GM12891 (cell line): Measurements from ENCODE around the gene CXCL12. TPM values are rescaled to one million over a fixed set of nuclear protein-coding genes. Genes with fewer than 3 reads are reported as not detected.

Experiments
- DNase-seq: peaks from one replicate; pipeline ENCODE4 v3.0.0; 2011; ENCODE audit warnings: low spot score; ENCODE audit not compliant: insufficient read length
- FAIRE-seq: peaks from 2 replicates; lab custom pipeline; 2011; peaks lifted over from hg19 to GRCh38; lab: Jason Lieb, UNC
- PAX5 ChIP-seq: IDR thresholded peaks from 2 replicates; pipeline ENCODE4 v1.6.1; 2011; ENCODE audit warnings: low read length, moderate library complexity, mild to moderate bottlenecking; ENCODE audit not compliant: insufficient read depth, severe bottlenecking
- POLR2A ChIP-seq: IDR thresholded peaks from 2 replicates; pipeline ENCODE4 v1.6.1; 2011; ENCODE audit warnings: low read depth, low read length, control low read depth
- POLR2AphosphoS5 ChIP-seq: IDR thresholded peaks from 2 replicates; pipeline ENCODE4 v1.6.1; 2011; ENCODE audit warnings: low read depth, low read length, control low read depth
- POU2F2 ChIP-seq: IDR thresholded peaks from 2 replicates; pipeline ENCODE4 v1.6.1; 2011; ENCODE audit warnings: low read depth, mild to moderate bottlenecking, control low read depth, low read length, moderate library complexity
- SPI1 ChIP-seq: IDR thresholded peaks from 2 replicates; pipeline ENCODE4 v1.6.1; 2011; ENCODE audit warnings: low read depth, low read length, control low read depth
- TAF1 ChIP-seq: IDR thresholded peaks from 2 replicates; pipeline ENCODE4 v1.6.1; 2011; ENCODE audit warnings: low read depth, low read length, control low read depth
- polyA plus RNA-seq: library from polyadenylated mRNA; unstranded; fragments of >200 nt; gene quantifications from one replicate; pipeline ENCODE4 v1.2.1, GENCODE V29; 2012; ENCODE audit warnings: low read depth, missing spikeins, inconsistent platforms; ENCODE audit not compliant: missing spikeins

CXCL12 gene
- polyA plus RNA-seq: 0.23 TPM

- no peak for DNase-seq
- TF ChIP-seq POLR2A (no peak), SPI1 (no peak), POU2F2 (no peak), POLR2AphosphoS5 (no peak), TAF1 (no peak), PAX5 (no peak)
- FAIRE-seq: no peak
These were observed at the start of gene CXCL12 for GRCh38 chr10:44385026-44385695. CXCL12 (minus strand) TSS chr10:44385097; CDS start chr10:44385005, 92 bp downstream.

DNA sequence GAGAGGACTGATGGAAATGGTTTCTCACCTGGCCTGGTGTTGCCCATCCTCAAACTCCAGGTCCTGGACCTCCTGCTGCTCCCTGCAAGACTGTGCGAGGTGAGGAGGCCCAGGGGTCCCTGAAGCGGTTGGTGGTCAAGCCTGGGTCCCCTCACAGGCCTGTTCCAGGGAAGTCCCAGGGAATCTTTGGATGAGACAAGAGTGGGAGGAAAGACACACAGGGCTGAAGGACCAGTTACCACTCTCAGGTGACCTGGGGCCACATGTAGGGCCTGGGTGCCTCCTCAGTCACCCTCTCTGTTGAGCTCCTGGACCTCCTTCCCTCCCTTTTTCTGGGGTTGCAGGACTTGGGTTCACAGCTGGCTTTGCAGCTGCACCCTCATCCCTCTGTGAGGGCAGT lies 42.6 kb upstream of the CXCL12 start:
- no peak for TF ChIP-seq TAF1
- FAIRE-seq (no peak), DNase-seq (no peak)

DNA sequence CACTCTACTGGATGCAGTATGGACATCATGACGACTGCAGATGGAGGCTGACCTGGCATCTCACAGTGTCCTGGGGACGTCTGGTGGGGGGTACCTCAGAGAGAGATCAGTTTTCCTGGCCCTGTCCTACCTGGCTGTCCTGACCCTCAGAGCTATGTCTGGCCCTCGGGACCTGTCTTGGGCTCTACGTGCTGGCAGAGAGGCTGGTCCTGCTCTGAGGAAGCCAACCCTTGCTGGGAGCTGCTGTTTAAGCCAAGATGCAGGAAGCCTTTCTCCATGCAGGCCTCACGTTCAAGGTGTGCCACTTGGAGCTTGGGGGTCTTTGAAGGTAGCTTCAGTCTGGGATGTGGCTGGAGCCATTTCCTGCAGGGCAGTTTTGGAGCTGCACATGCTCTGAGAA lies 42.1 kb upstream of the CXCL12 start:
- TF ChIP-seq TAF1 (no peak), POU2F2 (no peak), SPI1 (no peak), POLR2AphosphoS5 (no peak), POLR2A (no peak), PAX5 (no peak)
- FAIRE-seq: no peak
- no peak for DNase-seq

- TF ChIP-seq POLR2AphosphoS5 (no peak), TAF1 (no peak), SPI1 (no peak), POLR2A (no peak), PAX5 (no peak), POU2F2 (no peak)
- DNase-seq (no peak), FAIRE-seq (no peak)
These were observed 41.5 kb upstream of the CXCL12 start for GRCh38 chr10:44426247-44427034.

DNA sequence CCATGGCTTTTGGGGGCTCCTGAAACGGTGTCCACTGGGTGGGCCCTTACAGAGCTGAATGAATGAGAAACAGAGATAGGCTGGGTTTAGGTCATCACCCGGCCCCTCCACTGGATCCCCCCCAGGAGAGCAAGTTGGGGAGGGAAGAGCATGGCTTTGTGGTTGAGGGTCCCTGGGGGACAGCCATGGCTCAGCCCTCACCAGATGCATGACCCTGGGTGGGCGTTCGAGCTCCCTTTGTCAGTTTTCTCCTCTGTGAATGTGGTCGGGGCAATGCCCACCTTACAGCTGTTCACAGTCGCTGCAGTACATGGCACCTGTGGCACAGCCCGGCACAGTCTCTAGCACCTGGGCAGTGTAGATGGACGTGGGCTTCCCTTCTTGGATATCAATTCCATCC lies 40.6 kb upstream of the CXCL12 start:
- no peak for FAIRE-seq
- no peak for TF ChIP-seq POLR2A
- TF ChIP-seq POLR2AphosphoS5: no peak
- no peak for TF ChIP-seq SPI1
- TF ChIP-seq PAX5: no peak
- no peak for TF ChIP-seq TAF1
- TF ChIP-seq POU2F2: no peak
- no peak for DNase-seq

DNA sequence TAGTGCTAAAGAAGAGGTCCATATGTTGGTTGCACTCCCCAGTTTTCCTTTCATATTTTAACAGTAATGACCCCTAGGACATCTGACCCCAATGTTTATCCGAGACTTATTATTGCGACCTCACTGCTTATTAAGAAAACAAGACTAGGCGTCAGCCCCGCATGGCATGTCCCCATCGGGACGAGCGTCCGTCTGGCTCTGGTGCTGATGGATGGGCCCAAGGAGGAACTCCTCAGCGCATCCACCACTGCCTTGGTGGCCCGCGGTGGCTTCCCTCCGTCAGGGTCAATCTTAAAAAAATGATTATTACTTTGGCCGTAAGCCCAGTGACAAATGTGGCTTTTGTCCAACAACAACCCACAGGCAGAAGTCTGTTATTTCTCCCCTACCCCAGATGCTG lies 40.1 kb upstream of the CXCL12 start:
- DNase-seq: no peak
- TF ChIP-seq SPI1 (no peak), POU2F2 (no peak), PAX5 (no peak), POLR2A (no peak), POLR2AphosphoS5 (no peak), TAF1 (no peak)
- no peak for FAIRE-seq

- DNase-seq (no peak), FAIRE-seq (no peak)
- TF ChIP-seq PAX5 (no peak), SPI1 (no peak), POU2F2 (no peak)
These were observed 39.4 kb upstream of the CXCL12 start for GRCh38 chr10:44424298-44424697.

- DNase-seq (no peak), FAIRE-seq (no peak)
- TF ChIP-seq POLR2A (no peak), PAX5 (no peak), POU2F2 (no peak)
These were observed 37.7 kb upstream of the CXCL12 start for GRCh38 chr10:44422570-44423101.

GRCh38 chr10:44422153-44422552 lies 37.3 kb upstream of the CXCL12 start:
- TF ChIP-seq POU2F2 (no peak), POLR2AphosphoS5 (no peak), POLR2A (no peak), TAF1 (no peak), SPI1 (no peak), PAX5 (no peak)
- DNase-seq (no peak), FAIRE-seq (no peak)

DNA sequence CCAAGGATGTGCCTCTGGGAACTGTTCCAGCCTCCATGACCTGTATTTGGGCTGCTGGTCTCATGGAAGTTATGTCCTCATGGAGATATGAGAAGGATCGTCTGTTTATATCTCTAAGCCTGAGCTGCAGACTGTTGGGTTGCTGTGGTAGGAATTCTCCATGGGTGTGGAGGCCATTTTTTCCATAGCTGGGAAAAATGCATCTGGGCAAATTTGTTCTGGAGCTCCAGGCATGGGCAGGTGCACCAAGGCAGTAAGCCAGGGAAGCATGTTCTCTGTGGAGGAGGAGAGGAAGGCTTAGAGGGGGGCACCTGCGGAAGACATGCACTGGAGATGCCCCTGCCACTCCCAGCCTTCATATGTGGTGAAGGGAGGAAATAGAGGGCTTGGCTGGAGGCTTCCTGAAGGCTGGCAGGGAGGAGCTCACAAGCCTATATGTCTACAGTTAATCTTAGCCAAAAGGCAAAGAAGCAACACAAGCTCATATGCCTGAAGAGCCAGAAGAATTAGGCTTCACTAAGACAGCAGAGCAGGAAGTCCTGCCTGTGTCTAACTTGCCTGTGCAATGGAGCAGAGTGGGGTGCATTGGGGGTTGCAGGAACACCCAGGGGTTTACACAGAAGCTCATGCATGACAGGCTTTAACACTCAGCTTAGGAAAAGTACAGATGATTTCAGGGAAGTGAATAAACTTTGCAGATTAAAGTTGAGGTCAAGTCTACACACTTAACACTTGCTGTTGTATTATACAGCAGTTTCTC lies 35.1 kb upstream of the CXCL12 start:
- DNase-seq (no peak), FAIRE-seq (no peak)
- no peak for TF ChIP-seq POLR2AphosphoS5
- TF ChIP-seq SPI1: no peak
- no peak for TF ChIP-seq PAX5
- no peak for TF ChIP-seq POLR2A
- TF ChIP-seq TAF1: no peak
- no peak for TF ChIP-seq POU2F2

DNA sequence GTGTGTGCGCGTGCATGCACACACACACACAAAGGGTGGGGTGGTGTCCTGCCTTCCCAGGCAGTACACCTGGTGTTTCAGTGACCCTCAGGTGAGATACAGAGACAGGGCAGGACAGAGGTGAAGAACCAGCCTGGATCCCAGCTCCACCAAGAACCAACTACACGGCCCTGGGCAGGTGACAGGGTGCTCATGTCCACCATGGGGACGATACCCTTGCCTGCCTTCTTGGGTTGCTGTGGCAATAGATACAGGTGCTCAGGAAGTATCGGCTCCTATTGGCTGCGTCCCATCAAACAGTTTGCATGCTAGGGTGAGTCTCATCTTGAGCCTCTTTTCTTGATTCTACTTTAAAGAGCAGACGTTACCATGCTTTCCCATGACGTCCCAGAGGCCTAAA lies 33.7 kb upstream of the CXCL12 start:
- TF ChIP-seq POLR2AphosphoS5 (no peak), POU2F2 (no peak), SPI1 (no peak), TAF1 (no peak), PAX5 (no peak), POLR2A (no peak)
- DNase-seq: no peak
- no peak for FAIRE-seq
